ACHN (cell line): ENCODE data around the gene OAS1.

ENCODE experiments used
- DNase-seq: peaks from one replicate; pipeline ENCODE4 v3.0.0-alpha.2; 2015
- in situ Hi-C: cut with HindIII; loops from 2 replicates; pipeline ENCODE4 v1.10.0; 2017; ENCODE audit warnings: low sequenced_read_pairs, low pct_ligation_motif_present, low pct_unique_long_range_greater_than_20kb

OAS1 gene

GRCh38 chr12:112928978-112929377 lies 22.2 kb downstream of the OAS1 start:
- no peak for DNase-seq
- in situ Hi-C loops, result no loop called here

- DNase-seq, result no peak
- in situ Hi-C loops, result no loop called here
These were observed 23.0 kb downstream of the OAS1 start for GRCh38 chr12:112929715-112930114.

- in situ Hi-C loops, result no loop called here
- no peak for DNase-seq
These were observed 23.6 kb downstream of the OAS1 start for GRCh38 chr12:112930350-112930749.

GRCh38 chr12:112932485-112933128 lies 25.8 kb downstream of the OAS1 start:
- DNase-seq, result no peak
- in situ Hi-C loops, result no loop called here

GRCh38 chr12:112933129-112933505 lies 26.4 kb downstream of the OAS1 start:
- DNase-seq, result no peak
- in situ Hi-C loops, result no loop called here

- in situ Hi-C loops, result no loop called here
- no peak for DNase-seq
These were observed 29.5 kb downstream of the OAS1 start for GRCh38 chr12:112936264-112936663.

- in situ Hi-C loops, result no loop called here
- DNase-seq, result no peak
These were observed 30.2 kb downstream of the OAS1 start for GRCh38 chr12:112936927-112937326.

GRCh38 chr12:112937741-112938719 lies 31.3 kb downstream of the OAS1 start, which contains the start of gene OAS3:
Gene OAS3, plus strand, starts transcription at chr12:112938474. Its CDS starts 57 bp downstream, at chr12:112938531.
- in situ Hi-C loops, result no loop called here
- DNase-seq, result peak; percentile 95

- peak; percentile 13 for DNase-seq
- in situ Hi-C loops, result no loop called here
These were observed 32.0 kb downstream of the OAS1 start for GRCh38 chr12:112938751-112939150.

GRCh38 chr12:112939761-112940381 lies 33.1 kb downstream of the OAS1 start:
- no peak for DNase-seq
- in situ Hi-C loops, result no loop called here

- in situ Hi-C loops, result no loop called here
- no peak for DNase-seq
These were observed 35.0 kb downstream of the OAS1 start for GRCh38 chr12:112941528-112942335.

- in situ Hi-C loops, result no loop called here
- no peak for DNase-seq
These were observed 35.8 kb downstream of the OAS1 start for GRCh38 chr12:112942572-112942971.

- in situ Hi-C loops, result no loop called here
- DNase-seq, result no peak
These were observed 37.4 kb downstream of the OAS1 start for GRCh38 chr12:112944024-112944690.

- DNase-seq, result no peak
- in situ Hi-C loops, result no loop called here
These were observed 38.8 kb downstream of the OAS1 start for GRCh38 chr12:112945515-112945914.

GRCh38 chr12:112946236-112947000 lies 39.7 kb downstream of the OAS1 start:
- DNase-seq, result no peak
- in situ Hi-C loops, result no loop called here

GRCh38 chr12:112947314-112947713 lies 40.6 kb downstream of the OAS1 start:
- in situ Hi-C loops, result no loop called here
- DNase-seq, result no peak

- no peak for DNase-seq
- in situ Hi-C loops, result no loop called here
These were observed 41.0 kb downstream of the OAS1 start for GRCh38 chr12:112947761-112948160.
